B cell (primary cell): ENCODE measurements around the gene TREML2. TPM values are rescaled to one million over a fixed set of nuclear protein-coding genes. Genes with fewer than 3 reads are reported as not detected.

Experiments used
- ATAC-seq: fragments of 200-7000 bp; cut with Tn5 transposase; one replicate; pipeline ENCODE4 v1.10.0; 2021; ENCODE audit warnings: low read depth, mild to moderate bottlenecking, moderate number of reproducible peaks, moderate library complexity
- CTCF ChIA-PET: fragments of 350-600 bp; sonication (Branson Sonifier 250); formaldehyde crosslinking; loops from one replicate; lab custom pipeline; 2021; ENCODE audit warnings: antibody characterized with exemption, inconsistent platforms; lab: Charles Lee
- POLR2A ChIA-PET: fragments of 350-600 bp; sonication (Branson Sonifier 250); formaldehyde crosslinking; loops from one replicate; lab custom pipeline; 2021; ENCODE audit warnings: antibody characterized with exemption; lab: Charles Lee
- DNase-seq: peaks from one replicate; pipeline ENCODE4 v3.0.0; 2013
- H2AFZ ChIP-seq: 2 replicates; pipeline ENCODE4 v1.6.1; 2012; ENCODE audit warnings: mild to moderate bottlenecking, low read depth, low read length; ENCODE audit not compliant: insufficient read depth, poor library complexity, severe bottlenecking
- H3K27ac ChIP-seq, 2 donors: 1 replicate in 1 of 2; 2 replicates in 1 of 2; pipeline ENCODE4 v1.5.1; 2012 to 2013; ENCODE audit warnings: low read length in 2 of 2, mild to moderate bottlenecking in 2 of 2, moderate library complexity in 1 of 2
- H3K27me3 ChIP-seq, 4 experiments: fragments of 200-600 bp in 1 of 4; sonication (generic) in 1 of 4; replicated peaks in 1 of 4; 1 replicate in 2 of 4; 2 replicates in 2 of 4; pipeline versions ENCODE4 v1.6.1 to v1.7.0; 2013 to 2016; ENCODE audit warnings: low read length in 3 of 4, mild to moderate bottlenecking in 2 of 4, mixed read lengths in 1 of 4, moderate library complexity in 1 of 4; ENCODE audit not compliant: insufficient read depth in 4 of 4, control insufficient read depth in 3 of 4; ENCODE audit errors: control extremely low read depth in 1 of 4
- H3K36me3 ChIP-seq, 2 experiments: replicated peaks in 1 of 2; 1 replicate in 1 of 2; 2 replicates in 1 of 2; pipeline versions ENCODE4 v1.6.1 to v1.7.1; 2013; ENCODE audit warnings: low read length in 1 of 2; ENCODE audit not compliant: insufficient read depth in 2 of 2, control insufficient read depth in 1 of 2; ENCODE audit errors: control extremely low read depth in 1 of 2, extremely low read depth in 1 of 2
- H3K4me1 ChIP-seq, 2 donors: fragments of 200-600 bp in 1 of 2; sonication (generic) in 1 of 2; 1 replicate in 1 of 2; 2 replicates in 1 of 2; pipeline versions ENCODE4 v1.5.1 to v1.6.1; 2013 to 2017; ENCODE audit warnings: low read length in 2 of 2; ENCODE audit not compliant: control insufficient read depth in 2 of 2, insufficient read depth in 2 of 2
- H3K4me2 ChIP-seq: replicated peaks from 2 replicates; pipeline ENCODE3; 2012; ENCODE audit warnings: mild to moderate bottlenecking, low read depth, low read length; ENCODE audit not compliant: poor library complexity, severe bottlenecking
- H3K4me3 ChIP-seq, 5 experiments: fragments of 200-600 bp in 1 of 5; sonication (generic) in 1 of 5; 1 replicate in 3 of 5; 2 replicates in 2 of 5; pipeline versions ENCODE4 v1.5.1 to v1.7.0; 2011 to 2016; ENCODE audit warnings: low read length in 4 of 5, mild to moderate bottlenecking in 4 of 5, low read depth in 2 of 5, control low read depth in 1 of 5, moderate library complexity in 1 of 5; ENCODE audit not compliant: insufficient read depth in 1 of 5; ENCODE audit errors: control extremely low read depth in 1 of 5, extremely low read depth in 1 of 5
- H3K79me2 ChIP-seq: fragments of 200-600 bp; sonication (generic); one replicate; pipeline ENCODE4 v1.6.0; 2016; ENCODE audit warnings: low read length; ENCODE audit not compliant: control insufficient read depth, insufficient read depth
- H3K9ac ChIP-seq: fragments of 200-600 bp; sonication (generic); 2 replicates; pipeline ENCODE4 v1.6.1; 2017; ENCODE audit warnings: mild to moderate bottlenecking, low read length, moderate library complexity
- H3K9me3 ChIP-seq, 3 donors: one replicate each; pipeline versions ENCODE4 v1.6.1 to v1.7.1; 2013; ENCODE audit warnings: low read length in 2 of 3; ENCODE audit not compliant: control insufficient read depth in 2 of 3, insufficient read depth in 1 of 3; ENCODE audit errors: control extremely low read depth in 1 of 3
- H4K20me1 ChIP-seq: 2 replicates; pipeline ENCODE4 v1.6.0; 2012; ENCODE audit warnings: mild to moderate bottlenecking, low read length; ENCODE audit not compliant: insufficient read depth, control insufficient read depth, poor library complexity, severe bottlenecking
- H3K27ac Mint-ChIP-seq: one replicate; pipeline ENCODE4 v1.8.0; 2021; ENCODE audit warnings: mixed read lengths
- H3K27me3 Mint-ChIP-seq: one replicate; pipeline ENCODE4 v1.8.0; 2021; ENCODE audit warnings: mixed read lengths
- H3K4me1 Mint-ChIP-seq: one replicate; pipeline ENCODE4 v1.8.0; 2021; ENCODE audit warnings: mixed read lengths
- H3K4me3 Mint-ChIP-seq: one replicate; pipeline ENCODE4 v1.8.0; 2021; ENCODE audit warnings: mixed read lengths
- H3K9me3 Mint-ChIP-seq: one replicate; pipeline ENCODE4 v1.8.0; 2022; ENCODE audit warnings: mixed read lengths; ENCODE audit not compliant: insufficient read depth
- CTCF ChIP-seq: fragments of 200-600 bp; IDR thresholded peaks from one replicate; pipeline ENCODE4 v1.8.0; 2022; ENCODE audit warnings: antibody characterized with exemption, mild to moderate bottlenecking
- EZH2 ChIP-seq: IDR thresholded peaks from 2 replicates; pipeline ENCODE4 v1.6.1; 2012; ENCODE audit warnings: borderline replicate concordance, low read depth, mild to moderate bottlenecking, moderate library complexity, low read length; ENCODE audit not compliant: insufficient read depth, poor library complexity, severe bottlenecking
- WGBS: methylation state at CpG from one replicate; pipeline ENCODE4 v1.1.5; 2013; ENCODE audit warnings: missing lambda C conversion rate; ENCODE audit not compliant: insufficient coverage; 5-methylcytosine and 5-hydroxymethylcytosine counted together
- intact Hi-C: fragments of 100-400 bp; cut with micrococcal nuclease; formaldehyde crosslinking; loops from one replicate; pipeline ENCODE4 v1.10.0; 2022
- polyA plus RNA-seq: library from polyadenylated mRNA; depleted of rRNA; stranded (reverse); fragments of >200 nt; gene quantifications from 2 replicates; pipeline ENCODE4 v1.2.3, GENCODE V29; 2012
- total RNA-seq, 2 donors: library from RNA; stranded (reverse); fragments of 120-200 nt in 1 of 2; gene quantifications; 1 replicate in 1 of 2; 2 replicates in 1 of 2; pipeline versions ENCODE4 v1.2.3 to v1.2.4, GENCODE V29; 2013 to 2022

The TREML2 gene
- total and polyA plus RNA-seq, 2 donors (not counting 1 experiment from before 2014, with no cell fraction given) = 9.6 to 51.1 TPM

- CTCF ChIA-PET = interaction anchor here (1.5 kb wide), 1 partner anchor 8 kb away, joined by 3 read pairs; no protein-coding TSS in a partner anchor
- H3K9me3 Mint-ChIP-seq = no peaks in the 10 kb centered on the region
These were observed 24.8 kb downstream of the TREML2 start for GRCh38 chr6:41176189-41176588.

GRCh38 chr6:41175084-41175483, 25.9 kb downstream of the TREML2 start:
- Histone ChIP-seq H4K20me1 (no peaks in the 10 kb centered on the region), H3K4me1 (no peaks in the 10 kb centered on the region), H3K4me3 (no peak overlapping the region), H3K27ac (no peak overlapping the region), H3K79me2 (no peaks in the 10 kb centered on the region), H3K36me3 (no peaks in the 10 kb centered on the region), H2AFZ (no peak overlapping the region), H3K9me3 (no peaks in the 10 kb centered on the region), H3K27me3 (no peaks in the 10 kb centered on the region), H3K9ac (no peak overlapping the region), H3K4me2 (no peak overlapping the region)
- no CpG with 5 or more reads among the region's 1 CpG for WGBS
- intact Hi-C loops = no loop called here
- ChIA-PET CTCF (no interaction called here), POLR2A (no interaction called here)
- H3K9me3 Mint-ChIP-seq = no peaks in the 10 kb centered on the region
- H3K27ac Mint-ChIP-seq = no peak overlapping the region
- H3K4me3 Mint-ChIP-seq = no peak overlapping the region
- DNase-seq (no peak), ATAC-seq (no peak)
- peaks cover 9% of the 10 kb centered on the region for H3K4me1 Mint-ChIP-seq
- TF ChIP-seq EZH2 = no peak
- no peak for TF ChIP-seq CTCF
- H3K27me3 Mint-ChIP-seq = peaks cover 5% of the 10 kb centered on the region

More at GRCh38 chr6:41176189-41176588, 24.8 kb downstream of the TREML2 start:
- H3K27me3 ChIP-seq = no peaks in the 10 kb centered on the region
- no peaks in the 10 kb centered on the region for H3K9me3 ChIP-seq
- H3K4me3 ChIP-seq = no peak overlapping the region
- H4K20me1 ChIP-seq = no peaks in the 10 kb centered on the region
- peaks cover 5% of the 10 kb centered on the region for H3K27me3 Mint-ChIP-seq
- H3K27ac ChIP-seq = no peak overlapping the region
- POLR2A ChIA-PET = no interaction called here
- ATAC-seq (no peak), DNase-seq (no peak)
- H2AFZ ChIP-seq = no peak overlapping the region
- TF ChIP-seq EZH2 = no peak
- TF ChIP-seq CTCF = no peak
- H3K4me1 Mint-ChIP-seq = peaks cover 9% of the 10 kb centered on the region
- H3K4me1 ChIP-seq = no peaks in the 10 kb centered on the region
- no peaks in the 10 kb centered on the region for H3K36me3 ChIP-seq
- intact Hi-C loops = no loop called here
- no peak overlapping the region for H3K9ac ChIP-seq
- H3K4me2 ChIP-seq = no peak overlapping the region
- no peak overlapping the region for H3K4me3 Mint-ChIP-seq
- no peaks in the 10 kb centered on the region for H3K79me2 ChIP-seq
- whole genome bisulfite sequencing = 98% methylated on average over 12 of the region's 12 CpGs
- H3K27ac Mint-ChIP-seq = no peak overlapping the region
